Right cardiac atrium (tissue), 5 donors: Measurements from ENCODE around the gene LDB2. TPM values are rescaled to one million over a fixed set of nuclear protein-coding genes. Genes with fewer than 3 reads are reported as not detected.

Source experiments
- ATAC-seq, 2 donors: fragments of 200-7000 bp; cut with Tn5 transposase; one replicate each; pipeline versions ENCODE4 v1.8.0 to v1.9.1; 2020; ENCODE audit warnings: moderate library complexity in 2 of 2, mild to moderate bottlenecking in 1 of 2
- DNase-seq, 3 donors: peaks; one replicate each; pipeline ENCODE4 v3.0.0-alpha.2; 2020
- H3K27ac ChIP-seq: one replicate; pipeline ENCODE4 v1.5.1; 2013; ENCODE audit warnings: mild to moderate bottlenecking, low read length, control low read depth, moderate library complexity
- H3K27me3 ChIP-seq: one replicate; pipeline ENCODE4 v1.6.1; 2013; ENCODE audit not compliant: control insufficient read depth, insufficient read depth
- H3K4me1 ChIP-seq: one replicate; pipeline ENCODE4 v1.6.1; 2013; ENCODE audit warnings: low read length; ENCODE audit not compliant: control insufficient read depth, insufficient read depth
- H3K4me3 ChIP-seq: one replicate; pipeline ENCODE4 v1.5.1; 2013; ENCODE audit warnings: low read length, control low read depth
- H3K9me3 ChIP-seq: one replicate; pipeline ENCODE4 v1.6.1; 2013; ENCODE audit warnings: low read length; ENCODE audit not compliant: control insufficient read depth
- WGBS: extraction: QIAGEN DNeasy Blood & Tissue Kit; methylation state at CpG from one replicate; pipeline ENCODE4 v1.1.7; 2013; 5-methylcytosine and 5-hydroxymethylcytosine counted together
- intact Hi-C, 4 donors: fragments of 100-400 bp; cut with DNase I; formaldehyde crosslinking; loops; one replicate each; pipeline versions ENCODE4 v1.11.0 to v1.14.0; 2022 to 2023
- polyA plus RNA-seq: library from polyadenylated mRNA; stranded (reverse); fragments of 200-250 nt; gene quantifications from one replicate; pipeline ENCODE4 v1.2.3, GENCODE V29; 2013
- total RNA-seq, 4 donors: library from RNA; stranded (reverse); fragmentation: NEBNext Ultra II Directional; extraction: Animal tissue kit (Norgen Biotek cat#: 25700); gene quantifications; one replicate each; pipeline ENCODE4 v1.2.1, GENCODE V29; 2021
- donor health status: healthy with polysubstance abuse.
- donor health status: DM: no; HTN: yes; CAD: no.
- donor health status: DM: no; HTN: no; CAD: no.
- donor health status: DM: no; HTN: yes; CAD: no; lungs with severe emphysema.
- donor health status: DM: yes; HTN: yes; CAD: no.

Gene LDB2
- total and polyA plus RNA-seq, 5 donors: 41.0 to 70.6 (median 46.8) TPM

DNA sequence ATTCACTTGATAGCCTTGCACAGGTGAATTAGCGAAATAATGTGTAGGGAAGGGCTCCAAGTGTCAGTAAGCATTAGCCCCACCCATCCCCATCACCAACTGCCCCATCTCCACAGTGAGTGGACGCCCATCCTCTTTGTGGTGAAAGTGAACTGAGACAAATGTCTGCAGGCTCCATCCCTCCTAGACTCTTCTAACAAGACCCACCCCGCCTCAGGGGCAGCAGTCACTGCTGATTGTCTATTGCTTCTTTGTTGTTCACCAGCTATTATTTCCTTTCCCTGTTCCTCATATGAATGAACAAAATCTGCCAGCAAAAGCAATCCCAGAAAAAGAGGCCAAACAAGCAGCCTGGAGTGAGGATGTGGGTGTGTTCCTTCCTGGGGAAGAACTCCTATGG, 96.4 kb downstream of the LDB2 start:
- H3K27me3 ChIP-seq: no peaks in the 10 kb centered on the region
- no peak overlapping the region for H3K4me3 ChIP-seq
- H3K9me3 ChIP-seq: no peaks in the 10 kb centered on the region
- H3K27ac ChIP-seq: no peak overlapping the region
- H3K4me1 ChIP-seq: peaks cover 1% of the 10 kb centered on the region
- no peak for DNase-seq
- peak in 1 of 2 donors; percentile 48 for ATAC-seq
- intact Hi-C loops: no loop called here
- 85% methylated on average over 3 of the region's 3 CpGs for WGBS

DNA sequence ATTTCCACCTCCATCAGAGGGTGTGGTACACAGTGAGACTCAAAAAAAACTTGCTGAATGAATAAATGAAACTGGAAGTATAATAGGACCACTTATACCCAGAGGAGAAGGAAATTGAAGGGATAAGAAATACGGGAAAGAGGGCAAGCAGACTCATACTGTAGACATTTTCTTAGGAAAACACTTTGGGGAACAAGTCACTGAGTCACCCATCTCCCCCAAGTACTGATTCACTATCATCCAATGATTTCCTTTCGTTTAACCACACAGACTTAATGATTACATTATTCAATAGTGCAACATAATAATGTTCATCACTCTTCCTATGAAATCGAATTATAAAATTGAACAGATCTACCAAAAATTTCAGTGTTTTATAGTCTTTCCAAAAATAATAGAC, 97.1 kb downstream of the LDB2 start:
- DNase-seq: no peak
- ATAC-seq: no peak
- no peak overlapping the region for H3K4me3 ChIP-seq
- H3K4me1 ChIP-seq: peaks cover 1% of the 10 kb centered on the region
- intact Hi-C loops: no loop called here
- H3K27me3 ChIP-seq: no peaks in the 10 kb centered on the region
- no peaks in the 10 kb centered on the region for H3K9me3 ChIP-seq
- WGBS: 90% methylated on average over 3 of the region's 3 CpGs
- H3K27ac ChIP-seq: no peak overlapping the region

DNA sequence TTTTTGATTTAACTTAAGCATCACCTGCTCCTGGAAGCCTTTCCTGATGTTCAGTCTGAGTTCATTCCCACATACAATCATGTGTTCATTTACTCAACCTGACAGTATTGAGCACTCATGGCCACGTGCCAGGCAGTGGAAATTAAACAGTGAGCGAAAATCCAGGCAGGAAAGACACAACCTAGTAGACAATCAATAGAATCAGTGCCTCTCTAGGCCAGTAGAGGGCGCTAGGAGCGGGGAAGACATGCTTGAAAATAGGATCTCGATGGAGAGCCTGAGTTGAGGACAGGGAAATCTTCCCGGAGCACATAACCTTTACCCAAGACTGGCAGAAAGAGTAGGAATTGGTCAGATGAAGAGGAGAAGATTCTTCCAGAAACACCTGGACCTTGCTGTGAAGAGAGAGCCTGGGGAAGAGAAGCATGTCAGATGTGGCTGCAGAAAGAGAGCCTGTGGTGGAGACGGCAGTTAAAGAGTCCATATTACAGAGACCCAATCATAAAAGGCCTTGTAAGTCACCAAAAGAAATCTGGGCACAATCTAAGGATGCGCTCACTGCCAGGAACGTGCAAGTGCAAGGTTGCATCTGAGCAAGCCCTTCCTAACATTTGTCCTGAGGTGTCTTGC, 103.5 kb downstream of the LDB2 start:
- peak; percentile 49 to 67 for ATAC-seq
- WGBS: 41% methylated on average over 9 of the region's 9 CpGs

DNA sequence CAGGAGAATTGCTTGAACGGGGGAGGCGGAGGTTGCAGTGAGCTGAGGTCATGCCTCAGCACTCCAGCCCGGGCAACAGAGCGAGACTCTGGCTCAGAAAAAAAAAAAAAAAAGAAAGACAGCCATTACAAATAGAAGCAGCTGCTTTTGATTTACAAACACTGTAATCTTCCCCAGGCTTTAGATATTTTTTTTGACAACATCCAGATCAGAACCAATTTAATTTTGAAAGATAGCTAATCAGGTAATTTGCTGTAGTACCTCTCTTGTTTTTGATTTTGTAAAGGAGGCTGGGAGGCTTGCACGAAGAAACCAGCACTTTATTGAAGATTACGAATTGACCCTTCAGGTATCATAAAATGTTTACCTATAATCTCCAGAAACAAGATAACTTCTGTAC, 107.0 kb downstream of the LDB2 start:
- H3K4me3 ChIP-seq: no peak overlapping the region
- intact Hi-C loops: loop anchor here in 2 of 4 donors (10.0 kb wide), 1 partner anchor 533 kb away; no protein-coding TSS in a partner anchor
- no peak for ATAC-seq
- no peak overlapping the region for H3K27ac ChIP-seq
- no peaks in the 10 kb centered on the region for H3K9me3 ChIP-seq
- H3K27me3 ChIP-seq: no peaks in the 10 kb centered on the region
- 78% methylated on average over 6 of the region's 6 CpGs for WGBS
- no peak for DNase-seq
- H3K4me1 ChIP-seq: no peaks in the 10 kb centered on the region

More for the DNA sequence above, 103.5 kb downstream of the LDB2 start:
- peak in 2 of 3 donors; percentile 58 to 76 for DNase-seq
- Histone ChIP-seq H3K27ac (peak overlapping the region; percentile 32), H3K4me1 (no peaks in the 10 kb centered on the region), H3K9me3 (no peaks in the 10 kb centered on the region), H3K4me3 (no peak overlapping the region), H3K27me3 (no peaks in the 10 kb centered on the region)
- intact Hi-C loops: loop anchor here in 2 of 4 donors (10.0 kb wide), 1 partner anchor 530 kb away; no protein-coding TSS in a partner anchor

DNA sequence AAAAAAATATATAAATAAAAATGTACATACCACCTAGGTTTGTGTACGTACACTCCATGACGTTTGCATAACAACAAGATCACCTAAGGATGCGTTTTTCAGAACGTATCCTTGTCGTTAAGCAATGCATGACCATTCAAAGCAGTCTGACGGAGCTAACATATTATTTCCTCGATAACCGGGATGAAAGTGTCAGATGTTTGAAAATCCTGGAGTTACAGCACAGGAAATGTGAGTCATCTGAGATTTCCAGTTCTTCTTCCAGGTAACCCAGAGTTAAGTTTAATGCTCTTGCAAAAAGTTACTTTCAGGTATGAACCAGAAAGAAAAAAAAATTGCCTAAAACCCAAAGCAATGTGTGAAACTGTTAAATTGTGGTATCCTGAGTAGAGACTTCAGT, 107.9 kb downstream of the LDB2 start:
- H3K4me1 ChIP-seq: no peaks in the 10 kb centered on the region
- intact Hi-C loops: loop anchor here in 2 of 4 donors (10.0 kb wide), 1 partner anchor 534 kb away; no protein-coding TSS in a partner anchor
- peak in 1 of 2 donors; percentile 8 for ATAC-seq
- DNase-seq: no peak
- H3K4me3 ChIP-seq: no peak overlapping the region
- no peak overlapping the region for H3K27ac ChIP-seq
- no peaks in the 10 kb centered on the region for H3K9me3 ChIP-seq
- 72% methylated on average over 8 of the region's 8 CpGs for WGBS
- no peaks in the 10 kb centered on the region for H3K27me3 ChIP-seq

DNA sequence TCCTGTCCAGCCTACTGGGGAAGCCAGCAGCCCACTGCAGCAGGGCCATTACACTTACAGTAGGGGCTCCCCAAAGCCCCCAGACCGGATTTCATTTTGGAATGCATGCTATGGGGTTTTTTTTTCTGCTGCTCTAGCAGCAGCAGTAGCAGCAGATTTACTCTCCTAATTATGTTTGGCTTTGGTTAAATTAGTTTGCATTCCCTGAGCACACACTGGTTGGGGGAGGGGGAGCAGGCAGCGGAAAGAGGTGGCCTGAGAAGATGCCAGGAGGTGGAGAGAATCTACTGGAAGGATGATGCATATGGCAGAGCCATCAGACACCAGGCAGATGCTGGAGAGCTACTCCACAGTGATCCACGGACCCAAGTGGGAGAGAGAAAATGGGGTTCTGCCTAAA, 109.6 kb downstream of the LDB2 start:
- ATAC-seq (no peak), DNase-seq (no peak)
- no peaks in the 10 kb centered on the region for H3K27me3 ChIP-seq
- intact Hi-C loops: no loop called here
- no peaks in the 10 kb centered on the region for H3K9me3 ChIP-seq
- no peak overlapping the region for H3K27ac ChIP-seq
- peaks cover 2% of the 10 kb centered on the region for H3K4me1 ChIP-seq
- WGBS: 82% methylated on average over 3 of the region's 3 CpGs
- no peak overlapping the region for H3K4me3 ChIP-seq

DNA sequence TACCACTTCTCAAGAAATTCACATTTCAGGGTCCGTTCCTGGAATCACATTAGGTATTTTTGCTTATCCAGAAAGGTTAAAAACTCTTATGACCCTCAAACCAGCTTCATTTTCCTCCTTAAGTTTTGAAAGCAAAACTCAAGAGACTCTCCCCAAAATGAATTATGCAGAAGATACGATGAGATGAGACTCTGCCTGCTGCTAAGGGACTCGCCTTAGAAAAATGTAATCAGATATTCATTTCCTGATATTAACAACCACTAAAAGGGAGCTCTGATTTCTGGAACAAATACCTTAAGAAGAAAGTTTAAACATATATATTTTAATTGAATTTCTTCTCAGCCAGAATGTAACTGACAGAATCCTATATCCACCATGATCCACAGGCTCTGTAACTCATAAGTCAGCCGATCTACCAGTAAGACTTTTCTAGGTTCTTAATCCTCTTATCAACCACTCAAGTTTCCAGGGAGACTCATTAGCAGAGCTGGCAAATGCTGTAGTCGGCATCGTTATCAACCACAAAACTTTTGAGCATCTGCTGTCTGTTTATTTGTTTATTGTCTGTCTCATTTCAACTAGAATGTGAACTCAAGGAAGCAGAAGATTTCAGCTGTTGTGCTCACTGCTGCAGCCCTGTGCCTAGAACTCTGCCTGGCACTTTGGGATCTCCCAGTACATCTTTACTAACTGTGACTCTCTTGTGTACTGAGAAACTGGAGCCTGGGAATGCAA, 112.5 kb downstream of the LDB2 start:
- no peak overlapping the region for H3K4me3 ChIP-seq
- DNase-seq (no peak), ATAC-seq (no peak)
- 45% methylated on average over 6 of the region's 6 CpGs for WGBS
- no peaks in the 10 kb centered on the region for H3K27me3 ChIP-seq
- intact Hi-C loops: no loop called here
- no peaks in the 10 kb centered on the region for H3K9me3 ChIP-seq
- H3K27ac ChIP-seq: no peak overlapping the region
- peaks cover 5% of the 10 kb centered on the region for H3K4me1 ChIP-seq

DNA sequence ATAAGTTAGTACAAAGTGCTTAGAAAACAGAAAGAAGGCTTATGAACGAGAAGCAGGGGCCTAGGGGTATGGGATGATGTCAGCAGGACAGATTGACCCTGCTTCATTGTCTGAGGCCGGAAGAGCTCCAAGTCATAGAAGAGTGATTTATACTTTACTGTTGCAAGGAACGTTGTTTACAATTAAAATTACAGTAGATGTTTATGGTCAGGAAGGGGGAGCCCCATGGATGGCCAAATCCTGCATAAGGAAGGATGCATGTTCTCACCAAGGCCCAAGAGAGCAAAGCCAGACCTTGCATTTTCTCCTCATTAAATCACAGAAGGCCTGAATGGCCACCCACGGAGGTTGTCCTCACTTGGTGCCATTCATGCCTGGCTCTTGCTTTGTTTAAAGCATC, 115.3 kb downstream of the LDB2 start:
- ATAC-seq (peak in 1 of 2 donors; percentile 38), DNase-seq (no peak)
- no peak overlapping the region for H3K27ac ChIP-seq
- 41% methylated on average over 4 of the region's 4 CpGs for WGBS
- H3K4me1 ChIP-seq: peaks cover 5% of the 10 kb centered on the region
- H3K9me3 ChIP-seq: no peaks in the 10 kb centered on the region
- intact Hi-C loops: no loop called here
- no peaks in the 10 kb centered on the region for H3K27me3 ChIP-seq
- H3K4me3 ChIP-seq: no peak overlapping the region

DNA sequence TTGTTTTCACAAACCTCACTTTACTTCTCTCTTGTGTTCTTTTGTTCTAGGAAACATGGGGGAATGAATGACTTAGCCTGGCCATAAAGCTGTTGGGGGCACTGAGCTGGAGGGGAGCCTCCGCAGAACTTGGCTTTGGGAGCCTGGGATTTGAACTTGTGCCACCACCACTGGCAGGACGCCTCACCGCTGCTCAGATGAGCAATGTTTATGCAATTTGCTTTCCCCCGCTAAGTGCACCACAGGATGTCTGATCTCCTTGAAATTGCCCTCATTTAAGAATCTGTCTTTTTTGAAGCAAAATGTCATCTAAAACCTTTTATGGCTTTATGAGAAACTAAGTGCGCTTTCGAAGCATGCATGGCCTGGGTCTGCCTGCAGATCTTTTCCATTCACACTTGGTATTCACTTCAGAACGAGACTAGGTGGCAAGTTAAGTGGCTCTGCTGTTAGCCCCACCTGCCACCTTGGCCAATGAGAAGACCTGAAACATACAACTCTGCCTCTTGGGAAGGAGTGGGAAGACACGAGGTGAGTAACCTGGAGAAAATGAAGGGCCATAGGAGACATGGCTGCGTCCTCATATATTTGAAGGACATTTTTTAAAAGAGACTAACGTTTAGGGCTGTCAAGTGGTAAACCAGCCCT, 119.3 kb downstream of the LDB2 start:
- ATAC-seq (no peak), DNase-seq (peak; percentile 14 to 62 (median 60))
- Histone ChIP-seq H3K4me3 (no peak overlapping the region), H3K27me3 (no peaks in the 10 kb centered on the region), H3K9me3 (no peaks in the 10 kb centered on the region), H3K4me1 (peaks cover 3% of the 10 kb centered on the region), H3K27ac (no peak overlapping the region)
- intact Hi-C loops: no loop called here
- 78% methylated on average over 10 of the region's 10 CpGs for WGBS

DNA sequence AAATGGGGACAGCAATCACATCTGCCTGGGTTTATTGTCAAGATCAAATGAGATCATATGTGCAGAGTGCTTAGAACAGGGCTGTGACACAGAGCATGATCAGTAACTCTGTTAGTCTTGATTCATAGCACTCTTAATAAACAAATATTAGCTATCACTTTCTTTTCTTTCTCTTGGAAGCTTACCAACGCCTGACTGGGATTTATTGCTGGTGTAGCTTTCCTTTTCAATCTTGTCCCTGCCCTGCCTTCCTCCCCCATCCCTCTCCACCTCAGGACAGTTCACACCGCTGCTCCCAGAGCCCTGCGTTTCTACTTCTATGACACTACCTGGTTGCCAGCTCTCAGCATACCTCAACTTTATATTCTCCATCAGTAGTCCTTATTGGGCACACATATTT, 120.7 kb downstream of the LDB2 start:
- no peak overlapping the region for H3K27ac ChIP-seq
- H3K4me1 ChIP-seq: no peaks in the 10 kb centered on the region

More for the DNA sequence above, 120.7 kb downstream of the LDB2 start:
- DNase-seq: no peak
- Histone ChIP-seq H3K27me3 (no peaks in the 10 kb centered on the region), H3K4me3 (no peak overlapping the region), H3K9me3 (no peaks in the 10 kb centered on the region)
- ATAC-seq: no peak
- 74% methylated on average over 3 of the region's 3 CpGs for WGBS
- intact Hi-C loops: no loop called here
